ENCODE data around the gene SMIM35.
A peak's percentile ranks its signal among the peaks of the same experiment; 100 is the strongest.
"Not testable (repeated sequence)": the region's sequence is repeated elsewhere in the genome, so short reads cannot be mapped to it uniquely, and the experiment has no call there.

SMIM35 gene

DNA sequence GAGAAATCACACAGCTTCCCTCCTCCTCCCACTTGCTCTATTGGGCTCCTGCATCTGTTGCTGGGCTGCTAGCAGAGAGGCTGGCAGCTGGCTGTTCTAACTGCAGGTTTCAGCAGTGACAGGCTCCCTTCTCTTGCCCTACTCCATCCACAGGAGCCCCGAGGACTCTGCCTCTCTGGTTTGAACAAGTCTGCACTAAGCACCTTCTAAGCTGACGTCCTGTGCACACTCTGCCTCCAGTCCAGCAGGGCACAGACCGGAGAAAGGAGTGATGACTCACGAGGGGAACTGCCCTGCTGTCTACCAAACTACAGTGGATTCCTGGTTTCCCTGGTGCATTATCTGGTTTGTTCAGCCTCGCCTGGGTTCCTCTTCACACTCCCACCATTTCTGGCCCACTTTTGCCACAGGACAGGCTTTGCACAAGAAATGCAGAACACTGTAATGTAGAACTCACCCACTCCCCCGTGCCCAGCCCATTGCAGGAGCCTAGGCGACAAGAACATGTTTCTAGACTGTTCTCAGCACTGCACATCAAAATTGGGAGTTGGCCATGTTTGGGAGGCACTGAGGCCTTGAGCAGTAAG lies 74.6 kb downstream of the SMIM35 start:
- Histone ChIP-seq H3K4me3 (ENCODE audit: low read depth, low read length) (no peak overlapping the region), H3K27ac (peak overlapping the region; percentile 25; the same call in 1 of the 2 replicates), H3K36me3 (no peaks in the 10 kb centered on the region), H3K27me3 (ENCODE audit: insufficient read depth, low read depth, severe bottlenecking) (no peaks in the 10 kb centered on the region), H3K9me3 (ENCODE audit: severe bottlenecking) (no peaks in the 10 kb centered on the region)
- peak; percentile 52 for DNase-seq
- TF ChIP-seq, protein P1, sequence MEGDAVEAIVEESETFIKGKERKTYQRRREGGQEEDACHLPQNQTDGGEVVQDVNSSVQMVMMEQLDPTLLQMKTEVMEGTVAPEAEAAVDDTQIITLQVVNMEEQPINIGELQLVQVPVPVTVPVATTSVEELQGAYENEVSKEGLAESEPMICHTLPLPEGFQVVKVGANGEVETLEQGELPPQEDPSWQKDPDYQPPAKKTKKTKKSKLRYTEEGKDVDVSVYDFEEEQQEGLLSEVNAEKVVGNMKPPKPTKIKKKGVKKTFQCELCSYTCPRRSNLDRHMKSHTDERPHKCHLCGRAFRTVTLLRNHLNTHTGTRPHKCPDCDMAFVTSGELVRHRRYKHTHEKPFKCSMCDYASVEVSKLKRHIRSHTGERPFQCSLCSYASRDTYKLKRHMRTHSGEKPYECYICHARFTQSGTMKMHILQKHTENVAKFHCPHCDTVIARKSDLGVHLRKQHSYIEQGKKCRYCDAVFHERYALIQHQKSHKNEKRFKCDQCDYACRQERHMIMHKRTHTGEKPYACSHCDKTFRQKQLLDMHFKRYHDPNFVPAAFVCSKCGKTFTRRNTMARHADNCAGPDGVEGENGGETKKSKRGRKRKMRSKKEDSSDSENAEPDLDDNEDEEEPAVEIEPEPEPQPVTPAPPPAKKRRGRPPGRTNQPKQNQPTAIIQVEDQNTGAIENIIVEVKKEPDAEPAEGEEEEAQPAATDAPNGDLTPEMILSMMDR (IDR thresholded peaks at IDR 0.05; ENCODE audit: low read depth, low read length): no peak

DNA sequence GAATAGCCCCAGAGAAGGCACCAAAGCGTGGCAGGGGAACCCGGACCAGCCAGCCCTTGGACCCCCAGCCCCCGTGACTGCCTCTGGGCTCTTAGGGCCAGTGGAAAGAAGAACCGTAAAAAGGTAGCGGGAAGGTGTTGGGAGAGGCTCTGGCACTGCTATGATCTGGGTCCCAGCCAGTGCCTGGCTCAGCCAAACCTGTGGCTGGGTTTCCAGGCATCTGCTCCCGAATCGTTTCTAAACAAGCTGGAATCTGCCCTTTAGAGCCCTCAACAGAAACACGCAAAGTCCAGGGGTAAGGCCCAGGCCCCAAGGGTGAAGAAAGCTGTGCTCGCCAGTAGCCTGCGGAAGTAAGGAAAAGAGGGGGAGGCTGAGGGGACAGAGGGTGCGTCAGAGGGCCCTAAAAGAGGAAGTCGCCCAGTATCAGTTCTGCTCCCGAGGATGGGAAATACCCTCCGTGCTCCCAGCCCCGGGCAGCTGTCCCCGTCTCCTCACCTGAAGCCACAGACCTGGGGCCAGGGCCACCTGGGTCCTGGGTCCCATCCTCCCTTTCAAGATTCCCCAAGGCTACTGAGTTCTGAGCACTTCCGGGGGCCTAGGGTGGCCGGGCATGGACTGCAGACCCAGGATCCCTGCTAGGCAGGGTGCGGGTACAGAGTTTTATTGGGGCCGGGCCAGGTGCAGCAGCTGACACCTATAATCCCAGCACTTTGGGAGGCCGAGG lies 75.9 kb downstream of the SMIM35 start:
- TF ChIP-seq, protein P1 (IDR thresholded peaks at IDR 0.05; ENCODE audit: low read depth, low read length): no peak
- no peak for DNase-seq
- Histone ChIP-seq H3K9me3 (ENCODE audit: severe bottlenecking) (no peaks in the 10 kb centered on the region), H3K27ac (no peak overlapping the region), H3K36me3 (no peaks in the 10 kb centered on the region), H3K27me3 (ENCODE audit: insufficient read depth, low read depth, severe bottlenecking) (no peaks in the 10 kb centered on the region), H3K4me3 (ENCODE audit: low read depth, low read length) (no peak overlapping the region)

GRCh38 chr11:118009864-118010737 lies 76.7 kb downstream of the SMIM35 start:
- TF ChIP-seq, protein P1 (IDR thresholded peaks at IDR 0.05; ENCODE audit: low read depth, low read length): no peak
- Histone ChIP-seq H3K36me3 (no peaks in the 10 kb centered on the region), H3K4me3 (ENCODE audit: low read depth, low read length) (no peak overlapping the region), H3K27ac (no peak overlapping the region; the same call in 1 of the 2 replicates), H3K9me3 (ENCODE audit: severe bottlenecking) (no peaks in the 10 kb centered on the region), H3K27me3 (ENCODE audit: insufficient read depth, low read depth, severe bottlenecking) (no peaks in the 10 kb centered on the region)
- DNase-seq: no peak

DNA sequence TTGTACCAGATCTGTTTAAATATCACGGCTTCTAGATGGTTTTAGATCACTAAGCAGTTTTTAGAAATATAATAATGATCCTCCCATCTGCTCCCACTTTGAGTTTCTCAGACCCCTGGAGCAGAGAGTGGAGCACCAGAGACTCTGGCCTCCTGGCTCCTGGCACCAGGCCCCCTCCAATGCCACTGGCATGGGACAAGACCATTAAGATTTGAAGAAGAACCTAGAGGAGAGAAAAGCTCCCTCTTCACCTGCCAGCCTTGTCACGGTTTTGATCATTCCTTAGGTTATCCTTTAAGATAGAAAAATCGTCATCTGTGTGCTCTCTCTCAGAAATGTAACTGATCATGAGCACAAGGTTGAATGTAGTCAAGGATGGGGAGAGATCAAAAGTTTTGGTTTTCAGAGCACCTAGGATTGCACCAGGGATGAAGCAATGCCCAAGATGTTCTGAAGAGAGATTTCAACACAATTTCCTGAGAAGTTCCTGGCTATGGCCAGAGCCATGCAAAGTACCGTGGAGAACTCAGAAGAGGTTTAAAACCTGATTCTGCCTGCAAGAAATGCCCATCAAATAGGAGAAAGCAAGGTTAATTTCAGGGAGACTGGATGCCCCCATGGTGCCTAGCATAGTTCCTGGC lies 78.4 kb downstream of the SMIM35 start:
- Histone ChIP-seq H3K4me3 (ENCODE audit: low read depth, low read length) (no peak overlapping the region), H3K36me3 (no peaks in the 10 kb centered on the region), H3K9me3 (ENCODE audit: severe bottlenecking) (peaks cover 10% of the 10 kb centered on the region), H3K27me3 (ENCODE audit: insufficient read depth, low read depth, severe bottlenecking) (no peaks in the 10 kb centered on the region), H3K27ac (no peak overlapping the region)
- TF ChIP-seq, protein P1 (IDR thresholded peaks at IDR 0.05; ENCODE audit: low read depth, low read length): no peak
- DNase-seq: no peak

- DNase-seq; H3K27me3 ChIP-seq (ENCODE audit: insufficient read depth, low read depth, severe bottlenecking); H3K4me3 ChIP-seq (ENCODE audit: low read depth, low read length); H3K36me3 ChIP-seq; H3K27ac ChIP-seq: not testable (repeated sequence)
- H3K9me3 ChIP-seq (ENCODE audit: severe bottlenecking): peaks cover 11% of the 10 kb centered on the region
Observed at GRCh38 chr11:118007563-118008270, 79.0 kb downstream of the SMIM35 start.

Data from WERI-Rb-1 (cell line).